ENCODE measurements around the gene PPP3CA. TPM values are rescaled to one million over a fixed set of nuclear protein-coding genes. Genes with fewer than 3 reads are reported as not detected.

PPP3CA gene
- total RNA-seq, 2 donors from 2014 or later: 42.6 to 50.2 TPM

DNA sequence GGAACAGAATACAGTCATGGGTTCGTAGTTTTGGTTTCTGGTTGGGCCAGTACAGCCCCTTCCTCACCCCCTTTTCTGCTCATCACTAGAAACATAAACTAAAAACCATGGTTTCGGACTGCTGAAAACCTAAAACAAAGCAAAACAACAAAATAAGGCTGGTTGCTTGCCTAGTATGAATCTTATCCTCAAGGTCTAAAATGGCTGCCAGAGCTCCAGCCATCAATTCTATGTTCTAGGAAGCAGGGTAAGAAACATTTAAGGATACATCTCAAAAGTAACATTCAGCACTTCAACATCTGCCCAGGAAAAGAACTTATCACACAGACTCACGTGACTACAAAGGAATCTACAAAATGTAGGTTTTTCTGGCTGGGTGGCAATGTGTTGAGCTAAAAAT lies 31.5 kb downstream of the PPP3CA start:
- Mint-ChIP-seq H3K9me3 (peaks cover 9% of the 10 kb centered on the region), H3K27ac (no peak overlapping the region), H3K4me1 (ENCODE audit: low read depth in 2 of 2) (peaks cover 9 to 26% of the 10 kb centered on the region in 2 donors), H3K27me3 (no peaks in the 10 kb centered on the region), H3K36me3 (peaks cover 10% of the 10 kb centered on the region), H3K4me3 (no peak overlapping the region)
- DNase-seq (ENCODE audit: low spot score): no peak
- ATAC-seq: no peak

DNA sequence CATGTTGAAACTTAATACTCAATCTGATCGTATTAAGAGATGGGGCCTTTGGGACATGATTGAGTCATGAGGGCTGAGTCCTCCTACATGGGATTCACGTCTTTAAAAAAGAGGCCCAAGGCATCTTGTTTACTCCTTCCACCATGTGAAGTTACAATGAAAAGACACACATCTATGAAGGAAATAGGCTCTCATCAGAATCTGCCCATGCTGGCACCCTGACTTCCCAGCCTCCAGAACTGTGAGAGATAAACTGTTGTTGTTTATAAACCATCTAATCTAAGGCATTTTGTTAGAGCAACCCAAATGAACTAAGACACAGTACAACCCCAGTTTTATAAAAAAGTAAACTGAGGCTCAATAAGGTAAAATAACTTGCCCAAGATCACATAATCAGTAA lies 32.3 kb downstream of the PPP3CA start:
- Mint-ChIP-seq H3K9me3 (peaks cover 9% of the 10 kb centered on the region), H3K4me1 (ENCODE audit: low read depth in 2 of 2) (peaks cover 9 to 23% of the 10 kb centered on the region in 2 donors), H3K27me3 (no peaks in the 10 kb centered on the region), H3K36me3 (peaks cover 10% of the 10 kb centered on the region), H3K4me3 (no peak overlapping the region), H3K27ac (no peak overlapping the region)
- DNase-seq (ENCODE audit: low spot score) (no peak), ATAC-seq (no peak)

DNA sequence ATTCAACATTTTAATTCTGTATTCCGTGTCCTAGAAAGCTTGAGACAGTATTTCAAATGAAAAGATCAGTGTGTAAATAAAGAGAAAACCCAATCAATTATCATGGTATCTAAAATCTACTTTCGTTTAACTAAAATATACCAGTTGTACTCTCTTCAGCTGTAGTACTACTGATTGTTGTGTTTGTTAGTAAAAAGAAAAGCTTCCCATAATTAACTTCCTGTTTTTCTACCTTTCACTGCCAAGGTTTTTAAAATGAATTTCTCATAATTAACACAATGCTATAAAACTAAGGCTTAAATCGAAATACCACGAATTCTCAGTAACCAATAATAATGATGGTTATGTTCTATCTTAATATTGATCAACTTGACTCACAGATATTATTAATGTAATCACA lies 37.4 kb downstream of the PPP3CA start:
- Mint-ChIP-seq H3K27me3 (no peaks in the 10 kb centered on the region), H3K9me3 (no peaks in the 10 kb centered on the region), H3K27ac (no peak overlapping the region), H3K36me3 (peaks cover under 1% of the 10 kb centered on the region), H3K4me3 (no peak overlapping the region), H3K4me1 (ENCODE audit: low read depth in 2 of 2) (peaks cover 22 to 29% of the 10 kb centered on the region in 2 donors)
- ATAC-seq (no peak), DNase-seq (ENCODE audit: low spot score) (no peak)

DNA sequence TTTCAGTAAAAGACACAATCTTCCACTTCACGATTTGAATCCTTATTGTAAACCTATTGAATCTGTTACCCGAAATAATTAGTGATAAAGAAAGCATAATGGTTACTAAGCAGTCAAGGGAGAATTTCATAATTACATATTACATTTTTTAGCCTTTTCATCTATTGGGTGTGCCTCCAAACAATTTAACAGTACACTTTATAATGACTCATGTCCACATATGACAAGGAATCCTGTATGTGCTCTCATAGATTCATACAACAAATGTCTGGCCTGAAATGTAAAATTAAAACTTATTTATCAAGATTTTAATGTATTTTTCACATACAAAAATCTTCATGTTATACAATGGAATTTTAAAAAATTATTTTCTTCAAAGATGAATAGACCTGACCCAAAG lies 39.4 kb downstream of the PPP3CA start:
- H3K4me3 Mint-ChIP-seq: no peak overlapping the region
- H3K36me3 Mint-ChIP-seq: no peaks in the 10 kb centered on the region
- DNase-seq (ENCODE audit: low spot score): no peak
- H3K9me3 Mint-ChIP-seq: no peaks in the 10 kb centered on the region
- no peak for ATAC-seq
- H3K27me3 Mint-ChIP-seq: no peaks in the 10 kb centered on the region
- peaks cover 26 to 30% of the 10 kb centered on the region in 2 donors for H3K4me1 Mint-ChIP-seq (ENCODE audit: low read depth in 2 of 2)
- no peak overlapping the region for H3K27ac Mint-ChIP-seq

DNA sequence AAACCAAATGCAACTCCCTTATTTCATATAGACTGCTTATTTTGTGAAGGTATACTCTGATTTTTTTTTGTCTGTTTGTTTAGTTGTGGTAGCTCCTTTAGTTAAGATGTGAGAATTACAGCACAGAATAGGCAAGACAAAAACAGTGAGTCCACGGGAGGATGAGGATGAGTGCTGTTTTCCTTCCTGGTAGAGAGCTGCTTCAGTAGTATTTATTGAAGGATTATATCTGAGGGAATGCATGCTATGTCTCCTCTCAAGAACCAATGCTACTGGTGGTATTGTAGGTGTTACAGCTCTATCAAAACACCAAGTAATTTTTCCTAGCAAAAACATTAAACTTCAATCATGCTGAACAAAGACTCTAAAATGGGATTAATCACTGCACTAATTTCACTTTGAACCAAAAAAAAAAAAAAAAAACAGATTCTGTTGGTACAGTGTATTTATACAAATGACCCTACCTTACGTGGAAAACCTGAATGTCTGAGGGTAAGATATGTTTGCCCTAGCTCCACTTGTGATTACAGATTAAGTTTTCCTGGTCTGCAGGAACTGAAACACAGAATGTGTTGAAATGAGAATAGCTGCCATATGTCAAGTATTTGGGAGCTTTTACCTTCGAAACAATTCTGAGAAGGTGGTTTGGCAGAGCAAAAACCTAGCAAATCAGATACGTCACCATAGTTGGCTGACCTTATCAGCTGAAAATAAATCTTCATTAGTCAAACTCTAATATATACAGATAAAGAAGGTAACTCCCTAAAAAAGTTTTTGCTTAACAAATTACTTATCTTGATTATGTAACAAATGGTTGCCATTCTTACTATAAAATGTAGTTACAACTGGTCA lies 40.3 kb downstream of the PPP3CA start:
- peaks cover 28 to 31% of the 10 kb centered on the region in 2 donors for H3K4me1 Mint-ChIP-seq (ENCODE audit: low read depth in 2 of 2)
- peak overlapping the region; percentile 71 for H3K4me3 Mint-ChIP-seq
- no peaks in the 10 kb centered on the region for H3K9me3 Mint-ChIP-seq
- ATAC-seq: no peak
- H3K27me3 Mint-ChIP-seq: no peaks in the 10 kb centered on the region
- no peaks in the 10 kb centered on the region for H3K36me3 Mint-ChIP-seq
- DNase-seq (ENCODE audit: low spot score): no peak
- peak overlapping the region; percentile 3 to 73 for H3K27ac Mint-ChIP-seq

DNA sequence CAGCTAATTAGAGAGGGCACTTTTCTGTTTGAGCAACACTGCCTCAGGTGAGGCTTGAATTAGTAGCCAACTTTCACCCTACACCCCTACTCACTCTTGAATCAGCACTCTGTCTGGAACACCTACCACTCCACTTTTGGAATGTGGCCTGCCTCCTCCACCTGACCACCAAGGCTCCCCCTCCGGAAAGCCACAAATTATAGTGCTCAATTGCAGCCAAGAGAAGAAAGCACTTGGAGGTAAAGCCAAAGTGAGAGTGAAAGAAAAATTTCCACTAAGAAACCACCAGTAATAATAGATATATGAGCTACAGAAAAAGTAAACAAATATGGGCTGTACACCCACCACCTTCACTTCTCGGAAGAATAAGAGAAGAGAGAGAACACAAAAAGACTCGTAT lies 41.1 kb downstream of the PPP3CA start:
- H3K4me1 Mint-ChIP-seq (ENCODE audit: low read depth in 2 of 2): peaks cover 21 to 31% of the 10 kb centered on the region in 2 donors
- H3K27ac Mint-ChIP-seq: peak overlapping the region; percentile 3 to 73
- no peaks in the 10 kb centered on the region for H3K27me3 Mint-ChIP-seq
- no peaks in the 10 kb centered on the region for H3K36me3 Mint-ChIP-seq
- DNase-seq (ENCODE audit: low spot score) (no peak), ATAC-seq (no peak)
- no peaks in the 10 kb centered on the region for H3K9me3 Mint-ChIP-seq
- H3K4me3 Mint-ChIP-seq: peak overlapping the region; percentile 71

DNA sequence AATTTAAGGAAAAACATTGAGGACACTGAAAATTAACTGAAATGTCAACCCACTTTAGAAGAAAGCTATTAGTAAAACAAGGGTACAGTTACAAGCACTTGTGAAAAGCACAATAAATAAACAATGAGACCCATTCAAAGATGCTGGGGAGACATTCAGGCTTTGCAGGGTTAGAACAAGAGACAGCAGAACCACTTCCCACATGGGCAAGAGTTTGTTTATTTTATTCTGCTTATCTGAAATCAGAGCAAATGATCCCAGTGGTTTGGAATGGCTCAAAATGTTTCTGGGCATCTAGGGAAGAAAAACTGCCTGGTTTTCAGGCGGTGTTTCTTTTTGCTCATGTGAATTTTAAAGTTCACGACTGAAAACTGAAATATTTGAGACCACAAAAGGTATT lies 42.4 kb downstream of the PPP3CA start:
- Mint-ChIP-seq H3K27ac (no peak overlapping the region), H3K9me3 (no peaks in the 10 kb centered on the region), H3K4me1 (ENCODE audit: low read depth in 2 of 2) (peaks cover 22 to 34% of the 10 kb centered on the region in 2 donors), H3K36me3 (no peaks in the 10 kb centered on the region), H3K27me3 (no peaks in the 10 kb centered on the region), H3K4me3 (no peak overlapping the region)
- ATAC-seq (no peak), DNase-seq (ENCODE audit: low spot score) (no peak)

DNA sequence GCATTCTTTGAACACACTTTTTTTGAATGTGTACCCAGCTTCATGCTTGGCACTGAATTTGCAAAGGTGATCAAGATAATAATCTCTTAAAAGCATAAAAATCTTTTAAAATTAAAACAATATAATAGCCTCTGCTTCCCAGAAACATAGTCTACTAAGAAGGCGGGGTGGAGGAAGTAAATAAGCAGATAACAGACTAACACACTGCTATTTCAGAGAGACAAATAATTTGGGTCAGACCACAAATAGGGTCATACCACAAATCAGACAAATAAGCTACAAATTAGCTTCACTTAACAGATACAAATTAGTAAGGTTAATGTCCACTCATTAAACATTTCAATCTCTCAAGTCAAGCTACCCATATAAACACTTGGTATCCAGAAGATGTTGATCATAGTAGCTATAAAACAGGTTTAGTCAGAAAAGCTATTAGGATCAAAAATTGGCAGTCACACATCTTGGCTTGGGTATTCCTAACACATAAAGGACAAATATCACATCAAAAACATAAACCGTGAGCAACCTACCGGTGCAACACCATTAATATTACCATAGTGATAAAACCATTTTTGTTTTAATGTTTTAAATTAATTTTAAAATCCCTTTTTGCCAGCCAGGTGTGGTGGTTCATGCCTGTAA lies 47.3 kb downstream of the PPP3CA start:
- Mint-ChIP-seq H3K4me1 (ENCODE audit: low read depth in 2 of 2) (peaks cover 16 to 21% of the 10 kb centered on the region in 2 donors), H3K9me3 (no peaks in the 10 kb centered on the region), H3K27me3 (no peaks in the 10 kb centered on the region), H3K27ac (peak overlapping the region in 1 of 2 donors; percentile 48), H3K4me3 (no peak overlapping the region), H3K36me3 (no peaks in the 10 kb centered on the region)
- DNase-seq (ENCODE audit: low spot score): no peak
- ATAC-seq: no peak

DNA sequence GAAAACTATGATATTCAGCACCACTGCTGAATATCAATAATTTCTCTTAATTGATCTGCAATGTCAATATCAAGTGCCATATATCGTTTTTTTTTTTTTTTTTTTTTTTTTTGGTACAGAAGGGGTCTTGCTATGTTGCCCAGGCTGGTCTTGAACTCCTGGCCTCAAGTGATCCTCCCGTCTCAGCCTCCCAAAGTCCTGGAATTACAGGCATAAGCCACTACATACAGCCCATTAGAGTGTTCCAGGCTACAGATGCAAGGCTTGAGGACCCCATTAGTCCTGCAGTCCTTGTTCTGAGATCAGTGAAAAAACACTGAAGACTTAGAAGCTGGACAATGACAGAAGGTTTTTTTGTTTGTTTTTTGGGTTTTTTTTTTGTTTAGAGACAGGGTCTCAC lies 48.3 kb downstream of the PPP3CA start:
- Mint-ChIP-seq H3K9me3 (no peaks in the 10 kb centered on the region), H3K27me3 (no peaks in the 10 kb centered on the region), H3K27ac (no peak overlapping the region), H3K4me1 (ENCODE audit: low read depth in 2 of 2) (peaks cover 17 to 29% of the 10 kb centered on the region in 2 donors), H3K4me3 (no peak overlapping the region), H3K36me3 (no peaks in the 10 kb centered on the region)
- no peak for DNase-seq (ENCODE audit: low spot score)
- ATAC-seq: no peak

DNA sequence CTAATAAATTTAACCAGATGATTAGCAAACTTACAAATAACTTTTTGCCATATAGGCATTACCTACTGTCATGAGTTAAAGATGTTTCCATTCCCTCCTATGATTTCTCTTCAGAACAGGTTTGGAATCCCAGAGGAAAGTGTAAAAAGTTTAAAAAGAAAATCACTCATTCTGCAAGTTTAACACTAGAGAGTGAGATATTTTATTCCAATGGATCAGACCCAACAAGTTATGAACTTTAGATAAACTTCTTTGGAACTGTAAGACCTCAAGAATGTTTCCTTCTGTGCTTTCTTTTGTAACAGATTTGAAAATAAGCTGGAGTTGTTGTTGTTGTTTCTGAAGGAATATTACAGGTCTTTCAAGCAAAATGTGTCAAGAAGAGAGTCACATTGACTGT lies 51.6 kb downstream of the PPP3CA start:
- Mint-ChIP-seq H3K27ac (no peak overlapping the region), H3K4me3 (no peak overlapping the region), H3K9me3 (no peaks in the 10 kb centered on the region), H3K36me3 (no peaks in the 10 kb centered on the region), H3K4me1 (ENCODE audit: low read depth in 2 of 2) (peaks cover 35 to 39% of the 10 kb centered on the region in 2 donors), H3K27me3 (no peaks in the 10 kb centered on the region)
- ATAC-seq (no peak), DNase-seq (ENCODE audit: low spot score) (no peak)

DNA sequence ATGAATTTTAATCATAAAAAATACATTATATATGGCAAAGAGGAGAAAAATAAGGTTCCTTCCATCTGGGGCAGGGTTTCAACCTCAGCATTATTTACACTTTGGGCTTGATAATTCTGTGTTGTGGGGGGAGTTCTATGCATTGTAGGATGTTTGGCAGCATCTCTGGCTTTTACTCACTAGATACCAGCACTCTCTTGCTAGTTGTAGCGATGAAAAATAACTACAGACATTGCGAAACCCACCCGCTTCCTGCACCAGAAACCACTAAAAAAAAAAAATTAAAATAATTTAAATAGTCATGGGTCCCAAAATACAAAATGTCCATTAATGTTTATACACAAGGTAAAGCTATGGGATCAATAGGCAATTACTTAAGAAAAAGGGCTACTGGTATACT lies 52.7 kb downstream of the PPP3CA start:
- DNase-seq (ENCODE audit: low spot score): no peak
- Mint-ChIP-seq H3K4me3 (peak overlapping the region; percentile 38), H3K36me3 (no peaks in the 10 kb centered on the region), H3K27me3 (no peaks in the 10 kb centered on the region), H3K27ac (no peak overlapping the region), H3K9me3 (no peaks in the 10 kb centered on the region), H3K4me1 (ENCODE audit: low read depth in 2 of 2) (peaks cover 42 to 45% of the 10 kb centered on the region in 2 donors)
- ATAC-seq: peak in 1 of 2 donors; percentile 69

DNA sequence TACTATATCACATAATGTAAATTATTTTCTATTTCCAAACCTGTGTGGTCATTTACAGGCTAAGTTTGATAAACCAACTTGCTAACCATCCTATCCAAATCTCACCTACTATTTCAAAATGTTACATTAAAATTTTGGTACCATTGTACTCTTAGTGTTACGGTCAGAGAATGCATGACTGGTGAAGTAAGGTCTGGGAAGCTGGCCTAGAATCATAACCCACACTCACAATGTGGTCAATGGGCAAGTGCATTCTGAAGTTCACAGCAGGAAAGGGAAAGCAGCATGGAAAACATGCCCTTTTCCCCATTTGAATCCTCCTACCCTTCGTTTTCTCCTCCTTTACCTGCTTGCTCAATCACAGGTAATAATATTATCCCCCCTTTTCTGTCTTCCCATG lies 54.4 kb downstream of the PPP3CA start:
- DNase-seq (ENCODE audit: low spot score) (no peak), ATAC-seq (no peak)
- Mint-ChIP-seq H3K4me3 (no peak overlapping the region), H3K36me3 (no peaks in the 10 kb centered on the region), H3K27ac (peak overlapping the region in 1 of 2 donors; percentile 44), H3K9me3 (no peaks in the 10 kb centered on the region), H3K27me3 (no peaks in the 10 kb centered on the region), H3K4me1 (ENCODE audit: low read depth in 2 of 2) (peaks cover 47 to 59% of the 10 kb centered on the region in 2 donors)

DNA sequence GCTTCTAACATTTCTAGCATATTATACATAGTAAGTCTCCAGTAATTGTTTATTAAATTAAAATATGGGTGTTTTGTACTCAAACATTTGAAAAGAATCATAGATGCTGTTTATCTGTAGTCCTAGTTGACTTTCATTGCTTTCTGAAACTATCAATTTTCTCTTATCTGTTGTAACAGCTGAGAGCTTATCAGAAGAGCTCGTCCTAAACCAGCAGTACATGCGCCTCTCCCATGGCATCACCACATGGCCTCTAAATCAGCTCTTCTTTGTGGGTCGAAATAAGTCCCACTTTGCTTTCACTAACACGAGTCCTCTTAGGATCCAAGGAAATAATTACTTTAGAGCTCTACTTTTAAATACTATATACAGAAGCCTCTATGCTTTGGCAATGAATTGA lies 55.1 kb downstream of the PPP3CA start:
- H3K9me3 Mint-ChIP-seq: no peaks in the 10 kb centered on the region
- no peak for DNase-seq (ENCODE audit: low spot score)
- no peak overlapping the region for H3K27ac Mint-ChIP-seq
- H3K4me3 Mint-ChIP-seq: no peak overlapping the region
- no peak for ATAC-seq
- no peaks in the 10 kb centered on the region for H3K27me3 Mint-ChIP-seq
- no peaks in the 10 kb centered on the region for H3K36me3 Mint-ChIP-seq
- H3K4me1 Mint-ChIP-seq (ENCODE audit: low read depth in 2 of 2): peaks cover 48 to 64% of the 10 kb centered on the region in 2 donors

DNA sequence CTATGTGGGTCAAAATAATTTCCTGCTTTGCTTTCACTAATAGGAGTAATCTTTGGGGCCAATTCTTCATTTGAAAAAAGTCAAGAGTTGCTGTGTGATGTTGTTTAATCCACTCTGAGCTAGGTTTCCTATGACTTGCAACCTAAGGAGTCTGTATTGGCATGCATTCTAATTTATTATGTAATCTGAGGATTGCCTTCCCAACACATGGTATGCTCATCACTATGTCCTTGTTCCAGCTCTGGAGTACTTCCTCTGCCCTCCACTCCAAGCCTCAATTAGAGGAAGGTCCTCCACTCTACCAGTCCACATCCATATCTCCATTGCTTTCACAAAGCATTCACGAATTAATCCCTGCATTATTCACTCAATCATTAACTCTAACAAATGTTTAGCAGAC lies 56.1 kb downstream of the PPP3CA start:
- H3K9me3 Mint-ChIP-seq: no peaks in the 10 kb centered on the region
- no peak overlapping the region for H3K4me3 Mint-ChIP-seq
- no peak for ATAC-seq
- H3K36me3 Mint-ChIP-seq: no peaks in the 10 kb centered on the region
- DNase-seq (ENCODE audit: low spot score): no peak
- H3K4me1 Mint-ChIP-seq (ENCODE audit: low read depth in 2 of 2): peaks cover 46 to 62% of the 10 kb centered on the region in 2 donors
- H3K27ac Mint-ChIP-seq: no peak overlapping the region
- H3K27me3 Mint-ChIP-seq: no peaks in the 10 kb centered on the region

All from natural killer cell treated with Interleukin-12 subunit alpha and Interleukin-12 subunit beta and Interleukin-15 and Interleukin-18, amount 100 ng/mL, for 72 hours (primary cell).